GM18508 (cell line): ENCODE results near the gene GRIP1.

Experiments
- ATAC-seq: cut with Tn5 transposase; IDR thresholded peaks from one replicate; pipeline ENCODE4 v1.9.1; 2021; ENCODE audit warnings: moderate number of reproducible peaks; ENCODE audit not compliant: insufficient read depth, unreplicated experiment

GRIP1 gene

DNA sequence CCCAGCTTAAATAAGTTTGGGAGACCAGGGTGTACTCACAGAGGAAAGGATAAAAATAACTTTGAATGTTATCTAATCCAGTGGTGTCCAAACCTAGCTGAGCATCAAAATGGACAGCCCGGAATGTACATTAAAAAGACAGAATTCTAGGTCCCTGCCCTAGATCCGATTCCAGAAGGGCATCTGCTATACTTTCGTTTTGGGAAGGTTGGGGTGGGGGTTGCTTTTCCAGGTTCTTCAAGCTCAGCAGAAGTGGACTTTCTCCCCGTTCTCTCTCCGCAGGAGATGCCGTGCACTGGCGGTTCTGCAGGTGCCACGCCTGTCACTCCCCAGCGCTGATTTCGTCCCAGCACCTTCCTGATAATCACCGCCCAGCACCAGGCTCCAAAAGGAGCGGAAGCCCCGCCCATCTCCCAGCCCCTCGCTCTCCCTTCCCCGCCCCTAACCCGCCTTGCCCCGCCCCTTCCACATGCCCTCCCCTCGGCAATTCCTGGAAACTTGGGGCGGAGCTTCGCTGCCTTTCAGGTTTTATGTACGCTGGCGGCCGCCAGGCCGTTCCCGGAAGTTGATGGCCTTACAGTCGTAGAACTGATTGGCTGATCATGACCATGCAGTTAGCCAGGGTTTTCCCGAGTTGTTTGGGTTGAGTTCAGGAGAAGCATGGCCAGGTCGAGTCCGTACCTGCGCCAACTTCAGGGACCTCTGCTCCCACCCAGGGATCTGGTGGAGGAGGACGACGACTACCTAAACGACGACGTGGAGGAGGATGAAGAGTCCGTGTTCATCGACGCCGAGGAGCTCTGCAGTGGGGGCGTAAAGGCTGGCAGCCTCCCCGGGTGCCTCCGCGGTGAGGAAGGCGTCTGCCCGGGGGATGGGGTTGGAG, 376.7 kb downstream of the GRIP1 start, which contains the start of gene HELB:
Gene HELB, plus strand, starts transcription at position 550 of the 883 bp plus-strand sequence. Its CDS starts 111 bp downstream, at position 661.
- peak; percentile 81 for ATAC-seq

DNA sequence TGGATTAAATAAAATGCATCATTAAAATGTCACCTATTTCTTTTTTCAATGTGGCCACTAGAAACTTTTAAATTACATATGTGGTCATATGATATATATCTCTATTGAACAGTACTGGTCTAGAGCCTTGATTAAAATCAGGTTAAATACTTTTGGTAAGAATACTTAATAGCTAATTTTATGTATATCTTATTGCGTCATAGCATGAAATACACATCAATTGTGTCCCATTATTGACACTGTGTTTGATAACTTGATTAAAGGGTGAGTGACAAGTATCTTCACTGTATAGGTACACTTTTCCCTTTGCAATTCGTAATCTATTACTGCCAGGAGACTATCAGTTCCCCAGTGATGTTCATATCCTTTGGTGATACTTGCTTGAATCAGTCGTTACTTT, 381.0 kb downstream of the GRIP1 start:
- ATAC-seq: no peak
